ENCODE results near the gene KDM4C.

The KDM4C gene

GRCh38 chr9:7097785-7098752 is 340.3 kb downstream of the KDM4C start:
- no peak for DNase-seq (ENCODE audit: low read depth)

GRCh38 chr9:7103367-7103766 is 345.6 kb downstream of the KDM4C start:
- no peak for DNase-seq (ENCODE audit: low read depth)

DNA sequence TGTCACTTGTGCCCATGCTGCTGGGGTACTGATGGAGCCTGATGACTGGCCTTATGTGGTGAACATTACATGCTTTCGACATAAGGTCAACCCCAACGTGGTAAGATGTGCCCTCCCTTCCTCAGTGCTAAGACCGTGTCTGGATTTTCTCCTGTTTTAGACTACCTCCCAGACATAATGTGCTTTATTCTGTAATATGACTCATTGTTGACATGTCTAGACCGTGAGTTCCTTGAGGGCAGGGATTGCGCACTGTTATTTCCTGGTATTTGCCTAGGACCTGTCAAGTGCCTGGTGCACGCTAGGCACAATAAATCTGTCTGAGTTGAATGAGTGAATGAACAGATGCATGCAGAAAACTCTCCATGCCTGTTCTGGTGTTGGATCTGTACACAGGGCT is 346.0 kb downstream of the KDM4C start:
- no peak for DNase-seq (ENCODE audit: low read depth)

DNA sequence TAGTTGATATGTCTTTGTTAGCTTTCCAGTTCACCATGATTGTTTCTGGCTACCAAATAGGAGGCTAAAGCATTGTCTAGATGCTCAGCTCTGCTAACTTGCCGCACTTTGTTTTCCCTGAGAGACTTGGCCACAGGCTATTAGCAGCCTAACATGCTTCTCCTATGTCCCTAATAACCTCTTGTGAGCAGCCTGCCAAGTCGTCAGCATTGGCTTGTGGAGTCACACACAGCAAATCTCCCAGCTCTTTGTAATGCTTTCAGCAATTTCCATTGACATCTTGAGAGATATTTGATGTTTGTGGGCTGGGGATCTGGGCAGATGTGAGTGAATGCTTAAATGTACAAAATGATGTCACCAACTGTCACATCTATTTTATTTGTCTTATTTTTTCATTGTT is 346.9 kb downstream of the KDM4C start:
- DNase-seq (ENCODE audit: low read depth) = no peak

GRCh38 chr9:7105095-7105494 is 347.3 kb downstream of the KDM4C start:
- DNase-seq (ENCODE audit: low read depth) = no peak

GRCh38 chr9:7108936-7109335 is 351.2 kb downstream of the KDM4C start:
- no peak for DNase-seq (ENCODE audit: low read depth)

DNA sequence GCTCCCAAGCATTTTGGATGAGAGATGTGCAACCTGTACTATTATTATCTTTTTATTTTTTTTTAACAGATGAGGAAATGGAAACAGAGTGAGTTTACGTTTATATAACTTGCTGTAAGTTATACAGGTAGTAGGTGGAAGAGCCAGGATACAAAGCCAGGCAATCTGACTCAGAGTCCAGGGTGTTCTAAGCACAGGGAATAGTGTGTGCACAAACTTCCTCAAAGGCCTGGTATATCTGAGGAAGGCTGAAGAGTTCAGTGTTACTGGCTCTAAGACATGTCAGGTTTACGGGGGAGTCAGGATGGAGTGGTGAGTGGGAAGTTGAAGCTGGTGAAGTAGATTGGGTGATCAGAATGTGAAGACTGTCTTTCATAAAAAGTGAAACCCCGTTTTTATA is 353.6 kb downstream of the KDM4C start:
- DNase-seq (ENCODE audit: low read depth) = no peak

DNA sequence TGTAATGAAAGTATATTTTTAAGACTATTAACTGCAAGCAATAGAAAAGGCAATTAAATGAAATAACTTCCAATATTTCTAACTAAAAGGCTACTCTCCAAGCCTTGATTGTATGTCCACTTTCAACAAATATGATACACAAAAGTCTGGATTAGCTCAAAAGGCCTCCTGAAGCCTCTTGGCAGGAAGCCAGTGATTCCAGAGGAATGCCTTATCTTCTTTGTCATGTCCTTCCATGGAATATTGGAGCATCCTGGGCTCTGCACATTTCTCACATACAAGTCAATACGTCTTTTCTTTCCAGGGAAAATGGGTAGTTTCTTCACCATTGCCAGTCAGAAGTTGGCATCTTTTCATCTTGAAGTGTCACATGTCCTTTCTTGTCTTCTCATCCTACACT is 357.8 kb downstream of the KDM4C start:
- DNase-seq (ENCODE audit: low read depth) = no peak

GRCh38 chr9:7117676-7118561 is 360.1 kb downstream of the KDM4C start:
- peak; percentile 33 for DNase-seq (ENCODE audit: low read depth)

GRCh38 chr9:7118633-7119032 is 360.9 kb downstream of the KDM4C start:
- DNase-seq (ENCODE audit: low read depth) = no peak

GRCh38 chr9:7119612-7120011 is 361.8 kb downstream of the KDM4C start:
- DNase-seq (ENCODE audit: low read depth) = no peak

- DNase-seq (ENCODE audit: low read depth) = no peak
Measured at GRCh38 chr9:7121055-7121454, 363.3 kb downstream of the KDM4C start.

DNA sequence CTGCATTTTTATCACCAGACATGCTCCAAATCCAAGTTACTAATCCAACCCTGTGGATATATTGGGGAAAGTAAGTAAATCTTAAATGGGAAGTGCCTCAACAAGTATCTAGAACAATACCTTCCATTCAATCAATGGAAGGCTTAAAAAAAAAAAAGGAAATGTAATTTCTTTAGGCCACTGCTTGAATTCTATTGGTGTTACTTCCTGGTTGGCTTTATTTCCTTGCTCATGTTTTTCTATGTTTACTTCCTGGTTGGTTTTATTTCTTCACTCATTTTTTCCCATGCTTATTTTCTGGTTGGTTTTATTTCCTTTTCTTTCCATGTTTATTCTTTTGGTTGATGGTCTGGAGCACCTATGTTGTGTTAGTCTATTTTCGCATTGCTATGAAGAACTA is 363.9 kb downstream of the KDM4C start:
- DNase-seq (ENCODE audit: low read depth) = no peak

DNA sequence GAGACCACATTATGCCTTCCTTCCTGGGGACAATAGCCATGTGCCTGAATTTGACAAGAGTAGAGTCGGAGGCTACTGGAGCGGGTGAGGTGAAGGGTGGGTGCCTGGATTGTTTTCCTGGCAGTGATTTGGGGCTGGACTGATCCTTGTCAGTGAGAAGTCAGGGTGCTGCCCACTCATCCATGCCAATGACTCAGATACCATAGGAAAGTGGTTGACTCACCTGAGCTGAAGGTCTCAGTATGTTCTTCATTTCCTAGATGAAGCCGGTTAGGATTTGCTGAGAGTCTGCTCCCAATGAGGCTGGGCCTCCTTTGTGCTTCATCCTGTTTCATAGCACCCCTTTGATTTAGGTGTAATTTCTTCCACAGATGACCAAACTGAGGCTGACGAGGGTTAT is 366.0 kb downstream of the KDM4C start:
- no peak for DNase-seq (ENCODE audit: low read depth)

DNA sequence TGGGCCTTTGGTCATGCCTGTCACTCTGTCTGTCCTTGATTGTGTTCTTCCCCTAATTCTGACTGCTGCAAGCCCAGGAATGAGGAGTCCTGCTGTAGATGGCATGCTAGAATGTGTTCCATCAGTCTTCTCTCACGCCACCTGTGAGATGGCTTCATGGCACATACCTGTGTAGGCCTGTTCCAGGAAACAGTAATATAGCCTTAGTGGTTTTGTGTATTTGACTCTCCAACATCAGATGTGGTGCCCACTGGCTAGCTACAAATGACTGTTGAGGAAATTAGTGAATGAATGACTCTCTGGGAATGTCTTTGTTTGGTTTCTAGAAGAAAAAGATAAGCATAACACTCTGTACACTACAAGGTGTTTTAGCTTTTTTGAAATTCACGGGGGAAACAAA is 367.5 kb downstream of the KDM4C start:
- no peak for DNase-seq (ENCODE audit: low read depth)

- no peak for DNase-seq (ENCODE audit: low read depth)
Measured at GRCh38 chr9:7129391-7129790, 371.6 kb downstream of the KDM4C start.

GRCh38 chr9:7130266-7130820 is 372.6 kb downstream of the KDM4C start:
- DNase-seq (ENCODE audit: low read depth) = no peak

DNA sequence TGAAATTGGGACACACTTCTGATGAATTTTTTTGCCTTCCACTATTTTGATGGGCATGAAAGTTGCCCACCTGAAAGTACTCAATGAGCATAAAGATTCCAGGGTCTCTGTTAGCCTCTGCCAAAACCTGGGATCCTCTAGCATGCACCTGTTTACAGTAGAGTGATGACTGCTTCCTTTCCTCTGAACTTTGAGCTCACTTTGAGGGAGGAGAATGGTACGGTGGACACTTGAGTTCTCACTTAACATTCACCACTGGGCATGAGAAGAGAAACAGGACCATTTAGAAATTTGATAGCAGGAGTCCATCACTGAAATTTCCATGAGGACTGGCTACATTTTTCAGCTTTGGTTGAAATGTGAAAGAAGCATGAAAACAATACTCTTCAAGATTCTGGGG is 374.8 kb downstream of the KDM4C start:
- no peak for DNase-seq (ENCODE audit: low read depth)

DNA sequence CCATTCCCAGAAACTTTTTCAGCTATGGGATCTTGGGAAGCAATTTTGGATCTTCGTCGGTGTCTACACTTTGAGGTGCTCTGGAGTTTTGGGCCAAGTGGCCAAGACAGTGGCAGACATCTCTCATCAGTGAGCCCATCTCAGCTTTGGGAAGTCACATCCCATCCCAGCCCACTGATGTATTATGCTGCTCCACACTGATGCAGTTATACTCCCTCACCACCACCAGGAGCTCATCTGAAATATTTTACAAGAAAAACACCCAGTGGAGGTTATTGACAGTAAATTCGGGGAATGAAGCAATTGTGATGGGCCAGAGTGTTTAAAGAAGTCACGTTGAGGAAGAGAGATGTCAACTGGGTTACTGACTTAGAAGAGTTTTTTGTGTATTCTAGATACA is 378.0 kb downstream of the KDM4C start:
- no peak for DNase-seq (ENCODE audit: low read depth)

GRCh38 chr9:7137040-7137439 is 379.3 kb downstream of the KDM4C start:
- DNase-seq (ENCODE audit: low read depth) = no peak

DNA sequence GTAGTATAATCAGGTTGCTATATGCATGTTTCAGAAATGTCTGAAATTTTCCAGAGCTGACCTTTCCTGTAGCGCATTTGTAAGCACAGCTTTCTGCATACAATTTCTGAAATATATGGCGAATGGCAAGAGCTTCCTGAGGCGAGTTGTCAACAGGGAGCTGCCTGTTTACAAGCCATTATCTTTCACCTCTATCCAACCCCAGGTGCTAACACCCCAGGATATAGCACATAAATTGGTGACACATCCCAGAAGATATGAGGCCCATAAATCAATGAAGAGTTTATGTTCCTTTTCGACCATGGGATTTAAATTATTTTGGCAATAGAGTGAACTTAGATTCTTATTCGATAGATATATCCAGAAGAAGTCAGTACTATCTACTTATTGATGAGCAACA is 379.8 kb downstream of the KDM4C start:
- no peak for DNase-seq (ENCODE audit: low read depth)

GRCh38 chr9:7139886-7140285 is 382.1 kb downstream of the KDM4C start:
- DNase-seq (ENCODE audit: low read depth) = no peak

GRCh38 chr9:7140401-7140800 is 382.6 kb downstream of the KDM4C start:
- DNase-seq (ENCODE audit: low read depth) = no peak

All from GM04504 (cell line).